Aorta (tissue), 5 donors: ENCODE data around the gene TCF4. TPM values are rescaled to one million over a fixed set of nuclear protein-coding genes. Genes with fewer than 3 reads are reported as not detected.

Experiments used
- ATAC-seq: fragments of 200-7000 bp; cut with Tn5 transposase; one replicate; pipeline ENCODE4 v1.9.1; 2022; ENCODE audit warnings: moderate library complexity; ENCODE audit not compliant: low FRiP score
- DNase-seq, 2 donors: peaks; one replicate each; pipeline ENCODE4 v3.0.0-alpha.2; 2020
- H3K27ac ChIP-seq, 2 donors: one replicate each; pipeline ENCODE4 v1.5.1; 2013; ENCODE audit warnings: low read length in 2 of 2, mild to moderate bottlenecking in 2 of 2, moderate library complexity in 2 of 2, control low read depth in 1 of 2, inconsistent platforms in 1 of 2, low read depth in 1 of 2
- H3K27me3 ChIP-seq, 2 donors: one replicate each; pipeline ENCODE4 v1.6.1; 2013; ENCODE audit warnings: control low read depth in 1 of 2, low read length in 1 of 2, mild to moderate bottlenecking in 1 of 2, moderate library complexity in 1 of 2; ENCODE audit not compliant: insufficient read depth in 2 of 2, control insufficient read depth in 1 of 2
- H3K36me3 ChIP-seq, 2 donors: one replicate each; pipeline ENCODE4 v1.6.1; 2013; ENCODE audit warnings: control low read depth in 1 of 2, low read length in 1 of 2, mild to moderate bottlenecking in 1 of 2; ENCODE audit not compliant: insufficient read depth in 2 of 2, control insufficient read depth in 1 of 2
- H3K4me1 ChIP-seq, 2 donors: one replicate each; pipeline ENCODE4 v1.6.1; 2013; ENCODE audit warnings: low read length in 2 of 2, control low read depth in 1 of 2, mild to moderate bottlenecking in 1 of 2, moderate library complexity in 1 of 2; ENCODE audit not compliant: insufficient read depth in 2 of 2, control insufficient read depth in 1 of 2
- H3K4me3 ChIP-seq, 2 donors: one replicate each; pipeline ENCODE4 v1.5.1; 2013; ENCODE audit warnings: low read length in 2 of 2, control low read depth in 1 of 2, mild to moderate bottlenecking in 1 of 2
- H3K9me3 ChIP-seq: one replicate; pipeline ENCODE4 v1.6.1; 2013; ENCODE audit warnings: mild to moderate bottlenecking, low read length; ENCODE audit not compliant: control insufficient read depth
- WGBS, 2 donors: extraction: QIAGEN DNeasy Blood & Tissue Kit; methylation state at CpG; one replicate each; pipeline ENCODE4 v1.1.7; 2013; 5-methylcytosine and 5-hydroxymethylcytosine counted together
- intact Hi-C, 2 donors: fragments of 100-400 bp; cut with DNase I; formaldehyde crosslinking; loops; one replicate each; pipeline versions ENCODE4 v1.14.2 to v1.15.0; 2022
- polyA plus RNA-seq, 2 donors: library from polyadenylated mRNA; stranded (reverse); fragments of 200-250 nt; gene quantifications; one replicate each; pipeline ENCODE4 v1.2.3, GENCODE V29; 2013
- total RNA-seq, 2 donors: library from RNA; stranded (reverse); fragmentation: NEBNext Ultra II Directional; extraction: Animal tissue kit (Norgen Biotek cat#: 25700); gene quantifications; one replicate each; pipeline ENCODE4 v1.2.1, GENCODE V29; 2021
- donor health status: healthy with polysubstance abuse.
- donor health status: Bipolar disorder and iron deficiency.
- donor health status: DM: no; HTN: no; CAD: no.
- donor health status: DM: no; HTN: no; CAD: no.
- donor health status: DM: yes; HTN: yes; CAD: no.

The TCF4 gene
- total and polyA plus RNA-seq, 4 donors = 11.8 to 297 (median 75.0) TPM

DNA sequence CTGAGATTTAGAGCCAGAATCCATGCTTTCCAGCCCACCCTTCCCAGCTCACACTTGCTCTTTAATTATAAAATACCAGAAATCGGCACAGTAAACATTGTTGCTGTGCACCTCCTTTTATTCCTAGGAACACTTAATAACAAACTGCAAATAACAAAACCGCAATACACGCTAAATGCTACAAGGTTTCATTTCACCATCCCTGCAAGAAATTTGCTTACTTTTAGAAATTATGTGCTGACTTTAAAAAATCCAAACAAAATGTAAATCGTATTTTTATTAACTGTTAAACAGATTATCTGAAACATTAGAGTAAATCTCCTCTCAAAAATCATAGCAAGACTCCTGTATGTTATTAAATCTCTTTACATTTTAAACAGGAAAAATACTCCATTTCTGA lies 79.3 kb downstream of the TCF4 start:
- no peaks in the 10 kb centered on the region for H3K9me3 ChIP-seq
- ATAC-seq (no peak), DNase-seq (no peak)
- peaks cover 0 to 5% of the 10 kb centered on the region in 2 donors for H3K4me1 ChIP-seq
- intact Hi-C loops = no loop called here
- no peak overlapping the region for H3K27ac ChIP-seq
- 89 to 90% methylated on average over 4 of the region's 4 CpGs for WGBS, 2 donors
- no peak overlapping the region for H3K4me3 ChIP-seq
- no peaks in the 10 kb centered on the region for H3K27me3 ChIP-seq
- no peaks in the 10 kb centered on the region for H3K36me3 ChIP-seq

DNA sequence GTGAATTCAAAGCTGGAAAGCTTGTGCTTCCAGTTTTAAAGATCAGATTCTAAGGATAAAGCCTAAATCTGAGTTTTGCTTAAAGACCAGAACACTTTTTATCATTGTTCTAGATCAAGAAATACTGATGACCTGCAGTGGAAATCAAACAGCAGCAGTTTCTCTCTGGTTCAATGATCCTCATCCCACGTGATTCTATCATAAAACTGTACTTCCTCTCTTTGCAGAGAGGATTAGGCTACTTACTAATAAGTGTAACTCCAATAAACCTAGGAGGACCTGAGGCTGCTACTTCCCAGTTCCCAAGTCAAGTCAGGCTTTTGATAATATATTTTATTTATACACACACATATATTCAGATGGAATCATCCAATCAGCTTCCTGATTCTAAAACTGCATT lies 81.9 kb downstream of the TCF4 start:
- Histone ChIP-seq H3K4me3 (no peak overlapping the region), H3K27me3 (no peaks in the 10 kb centered on the region), H3K27ac (no peak overlapping the region), H3K9me3 (no peaks in the 10 kb centered on the region), H3K36me3 (no peaks in the 10 kb centered on the region), H3K4me1 (peaks cover 0 to 5% of the 10 kb centered on the region in 2 donors)
- DNase-seq (no peak), ATAC-seq (no peak)
- WGBS, 2 donors = 76 to 87% methylated on average over 1 of the region's 1 CpG
- intact Hi-C loops = no loop called here

DNA sequence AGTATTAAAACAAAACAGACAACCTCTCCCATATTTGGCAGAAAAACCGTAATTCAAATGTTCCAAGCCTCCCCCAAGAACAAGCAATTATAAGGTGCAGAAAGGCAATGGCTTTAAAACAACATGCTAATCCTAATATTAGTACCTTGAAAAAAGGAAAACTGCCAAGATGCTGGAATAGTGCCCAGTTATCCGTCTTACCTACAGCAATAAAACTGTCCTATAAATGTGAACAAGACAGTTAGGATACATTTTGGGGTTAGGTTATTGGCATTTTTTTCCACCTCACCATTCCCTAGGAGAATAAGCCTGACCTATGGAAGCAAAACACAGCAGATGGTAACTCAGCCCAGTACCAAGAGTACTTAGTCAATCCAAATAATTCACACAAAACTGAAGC lies 83.2 kb downstream of the TCF4 start:
- ATAC-seq (no peak), DNase-seq (no peak)
- Histone ChIP-seq H3K4me3 (no peak overlapping the region), H3K9me3 (no peaks in the 10 kb centered on the region), H3K27ac (no peak overlapping the region), H3K36me3 (no peaks in the 10 kb centered on the region), H3K27me3 (no peaks in the 10 kb centered on the region), H3K4me1 (no peaks in the 10 kb centered on the region)
- 35 to 37% methylated on average over 2 of the region's 2 CpGs for WGBS, 2 donors
- intact Hi-C loops = no loop called here

DNA sequence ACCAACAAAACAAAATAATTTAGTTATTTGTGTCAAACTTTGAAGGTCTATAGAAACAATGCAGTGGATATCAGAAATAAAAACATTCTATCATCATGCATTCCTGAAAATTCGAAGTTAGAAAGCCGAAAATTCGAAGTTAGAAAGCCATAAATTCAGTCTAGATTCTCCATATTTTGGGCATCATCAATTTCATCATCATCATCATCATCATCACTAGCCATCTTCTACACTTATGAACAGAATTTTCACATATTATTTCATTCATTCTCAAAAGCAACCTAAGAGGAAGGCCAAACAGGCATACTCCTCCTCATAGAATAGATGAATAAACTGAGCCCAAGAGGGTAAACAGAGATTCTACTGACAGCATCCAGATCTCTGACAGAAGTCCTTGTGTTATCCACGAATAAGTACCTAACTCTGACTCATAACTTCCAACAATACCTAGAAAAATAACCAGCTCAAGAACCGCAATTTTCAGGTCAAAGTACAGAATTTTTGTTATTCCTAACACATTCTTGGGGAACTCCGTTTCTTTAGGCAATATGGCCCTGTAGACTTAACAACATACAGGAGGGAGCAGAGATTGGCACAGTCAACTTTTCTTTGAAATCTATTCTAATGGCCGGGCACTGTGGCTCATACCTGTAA lies 84.7 kb downstream of the TCF4 start:
- ATAC-seq = no peak
- H3K9me3 ChIP-seq = no peaks in the 10 kb centered on the region
- no peak for DNase-seq
- intact Hi-C loops = no loop called here
- no peaks in the 10 kb centered on the region for H3K4me1 ChIP-seq
- no peak overlapping the region for H3K4me3 ChIP-seq
- no peaks in the 10 kb centered on the region for H3K36me3 ChIP-seq
- WGBS, 2 donors = 89 to 93% methylated on average over 7 of the region's 7 CpGs
- H3K27ac ChIP-seq = no peak overlapping the region
- H3K27me3 ChIP-seq = no peaks in the 10 kb centered on the region

DNA sequence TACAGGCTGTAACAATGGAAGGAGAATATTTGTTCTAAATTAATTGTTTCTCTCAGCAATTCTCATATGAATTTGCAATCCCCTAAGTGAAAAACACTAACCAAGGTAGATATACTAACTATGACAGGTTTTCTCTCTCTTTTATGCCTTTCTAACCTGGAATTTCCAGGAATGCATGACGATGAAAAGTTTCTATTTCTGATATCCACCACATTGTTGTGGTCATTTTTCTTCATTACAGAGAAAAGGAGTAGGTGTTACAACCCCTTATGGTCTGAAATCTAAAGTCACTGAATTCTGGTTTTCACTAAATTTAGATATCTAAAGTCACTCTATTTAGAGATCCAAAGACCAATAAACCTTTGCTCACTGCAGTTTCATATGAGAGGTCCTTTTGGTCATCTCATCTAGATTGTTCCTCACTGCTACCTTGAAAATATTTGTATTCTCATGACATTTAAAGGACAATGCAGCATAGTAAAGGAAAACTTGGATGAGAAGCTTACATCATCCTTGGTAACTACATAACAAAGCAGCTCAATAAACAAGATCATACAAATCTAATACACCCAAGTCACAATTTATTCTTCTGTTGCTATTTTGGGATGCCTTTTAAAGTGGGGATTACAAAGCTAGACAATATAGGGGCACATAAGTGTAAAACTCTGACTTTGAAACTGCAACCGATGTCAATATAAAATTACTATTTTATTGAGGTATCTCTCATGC lies 85.8 kb downstream of the TCF4 start:
- Histone ChIP-seq H3K27me3 (no peaks in the 10 kb centered on the region), H3K4me1 (no peaks in the 10 kb centered on the region), H3K9me3 (no peaks in the 10 kb centered on the region), H3K27ac (no peak overlapping the region), H3K4me3 (no peak overlapping the region), H3K36me3 (no peaks in the 10 kb centered on the region)
- intact Hi-C loops = no loop called here
- DNase-seq = no peak
- no peak for ATAC-seq
- 80 to 82% methylated on average over 2 of the region's 2 CpGs for WGBS, 2 donors

DNA sequence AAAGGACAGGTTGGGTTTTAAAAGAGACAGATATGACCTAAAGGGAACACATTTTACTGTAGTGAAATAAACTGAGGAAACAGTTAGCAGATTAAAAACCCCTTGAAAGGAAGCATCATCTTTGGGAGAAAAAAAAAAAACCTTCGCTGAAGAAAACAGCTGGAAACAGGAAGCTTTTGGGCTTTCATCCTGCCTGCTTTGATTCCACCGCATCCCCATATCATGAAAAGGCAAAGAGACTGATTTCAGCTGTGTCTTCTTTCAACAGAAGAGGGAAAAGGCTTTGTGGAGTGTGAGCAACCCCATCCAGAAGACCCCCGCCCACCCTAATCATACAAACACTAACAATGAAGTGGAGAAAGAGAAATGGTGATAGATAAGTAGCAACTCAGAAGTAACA lies 86.4 kb downstream of the TCF4 start:
- H3K27me3 ChIP-seq = no peaks in the 10 kb centered on the region
- no peaks in the 10 kb centered on the region for H3K4me1 ChIP-seq
- intact Hi-C loops = no loop called here
- H3K9me3 ChIP-seq = no peaks in the 10 kb centered on the region
- H3K27ac ChIP-seq = no peak overlapping the region
- H3K4me3 ChIP-seq = no peak overlapping the region
- H3K36me3 ChIP-seq = no peaks in the 10 kb centered on the region
- no peak for DNase-seq
- no peak for ATAC-seq
- 90 to 92% methylated on average over 3 of the region's 3 CpGs for WGBS, 2 donors

DNA sequence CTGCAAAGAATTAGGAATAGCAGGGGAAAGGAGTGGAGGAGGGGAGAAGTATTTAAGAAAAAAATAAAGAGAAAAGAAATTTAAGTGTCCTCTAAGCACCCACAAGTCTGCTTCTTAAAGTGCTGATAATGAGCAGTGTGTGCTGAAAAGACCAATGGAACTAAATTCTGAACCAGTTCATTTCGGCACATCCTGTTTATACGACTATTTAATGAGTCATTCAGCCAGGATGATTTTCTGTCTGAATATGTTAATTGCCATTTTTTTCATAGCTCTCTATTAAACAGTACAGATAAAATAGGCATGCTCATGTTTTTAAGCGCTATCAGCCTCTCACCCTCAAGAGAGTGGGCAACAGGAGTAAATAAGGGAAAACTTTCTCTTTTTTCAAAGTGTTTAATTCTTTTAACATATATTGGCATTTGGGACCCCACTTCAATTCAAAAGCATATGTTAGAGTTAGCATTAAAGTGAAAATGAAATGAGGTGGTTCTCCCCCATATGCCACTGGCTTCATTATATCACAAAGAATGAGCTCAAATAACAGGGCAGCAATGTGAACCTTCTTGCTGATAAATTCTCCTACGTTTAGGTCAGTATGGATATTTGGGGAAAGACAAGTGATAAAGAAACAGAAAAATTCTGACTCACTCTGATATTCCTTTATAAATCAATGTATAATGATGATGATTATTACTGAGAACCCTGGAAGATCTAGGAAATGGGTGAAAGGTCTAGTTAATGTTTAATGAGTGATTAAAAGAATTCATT lies 87.5 kb downstream of the TCF4 start:
- intact Hi-C loops = no loop called here
- H3K27me3 ChIP-seq = no peaks in the 10 kb centered on the region

DNA sequence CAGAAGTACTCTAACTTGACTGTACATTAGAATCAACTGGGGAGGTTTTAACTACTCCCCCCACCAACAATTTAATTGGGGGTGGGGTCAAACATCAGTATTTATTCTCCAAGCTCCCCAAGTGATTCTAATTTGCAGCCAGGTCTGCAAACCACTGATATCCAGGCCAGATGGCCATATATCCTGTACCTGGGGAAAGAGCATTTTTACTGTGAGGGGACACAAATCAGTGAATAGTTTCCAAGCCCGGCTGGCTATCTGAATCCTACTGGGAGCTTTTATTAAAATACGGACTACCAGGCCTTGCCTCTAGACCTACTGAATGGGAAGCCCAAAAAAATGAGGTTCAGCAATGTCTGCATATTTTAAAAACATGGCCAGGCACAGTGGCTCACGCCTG lies 88.5 kb downstream of the TCF4 start:
- Histone ChIP-seq H3K27ac (no peak overlapping the region), H3K36me3 (no peaks in the 10 kb centered on the region), H3K4me3 (no peak overlapping the region), H3K9me3 (no peaks in the 10 kb centered on the region), H3K4me1 (no peaks in the 10 kb centered on the region), H3K27me3 (no peaks in the 10 kb centered on the region)
- ATAC-seq (no peak), DNase-seq (no peak)
- 98% methylated on average over 3 of the region's 3 CpGs for WGBS, 2 donors
- intact Hi-C loops = no loop called here

More for the DNA sequence above, 87.5 kb downstream of the TCF4 start:
- H3K27ac ChIP-seq = no peak overlapping the region
- 52 to 60% methylated on average over 4 of the region's 4 CpGs for WGBS, 2 donors
- ATAC-seq (peak; percentile 46), DNase-seq (no peak)
- H3K36me3 ChIP-seq = no peaks in the 10 kb centered on the region
- no peaks in the 10 kb centered on the region for H3K4me1 ChIP-seq
- no peak overlapping the region for H3K4me3 ChIP-seq
- no peaks in the 10 kb centered on the region for H3K9me3 ChIP-seq
